ENCODE data around the gene THSD7B. TPM values are rescaled to one million over a fixed set of nuclear protein-coding genes. Genes with fewer than 3 reads are reported as not detected.

Gene THSD7B
- total RNA-seq, 2 donors from 2014 or later = 0.51 to 5.4 TPM

DNA sequence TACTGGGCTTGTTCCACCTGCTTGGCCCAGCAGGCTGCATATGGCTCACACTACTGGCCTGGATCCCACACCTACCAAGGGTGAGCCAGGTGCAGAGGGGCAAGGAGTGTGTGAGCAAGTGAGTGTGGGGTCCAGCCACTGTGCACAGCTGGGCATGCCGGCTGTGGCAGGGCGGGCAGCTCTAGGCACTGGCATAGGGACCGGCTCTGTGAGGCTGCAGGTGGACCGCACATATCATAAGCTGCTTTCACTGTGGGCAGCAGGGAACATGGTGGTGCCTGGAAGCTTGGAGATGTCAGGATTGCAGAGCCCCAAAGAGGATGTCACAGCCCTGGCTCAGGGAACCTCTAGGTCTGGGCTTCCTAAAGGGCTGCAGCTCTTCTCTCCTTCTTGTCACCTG, 154.3 kb downstream of the THSD7B start:
- DNase-seq (ENCODE audit: low spot score) = no peak
- no peak for TF ChIP-seq POLR2AphosphoS5 (IDR thresholded peaks at IDR 0.05)
- no peak for TF ChIP-seq POLR2A (IDR thresholded peaks at IDR 0.05)
- TF ChIP-seq, protein P1, sequence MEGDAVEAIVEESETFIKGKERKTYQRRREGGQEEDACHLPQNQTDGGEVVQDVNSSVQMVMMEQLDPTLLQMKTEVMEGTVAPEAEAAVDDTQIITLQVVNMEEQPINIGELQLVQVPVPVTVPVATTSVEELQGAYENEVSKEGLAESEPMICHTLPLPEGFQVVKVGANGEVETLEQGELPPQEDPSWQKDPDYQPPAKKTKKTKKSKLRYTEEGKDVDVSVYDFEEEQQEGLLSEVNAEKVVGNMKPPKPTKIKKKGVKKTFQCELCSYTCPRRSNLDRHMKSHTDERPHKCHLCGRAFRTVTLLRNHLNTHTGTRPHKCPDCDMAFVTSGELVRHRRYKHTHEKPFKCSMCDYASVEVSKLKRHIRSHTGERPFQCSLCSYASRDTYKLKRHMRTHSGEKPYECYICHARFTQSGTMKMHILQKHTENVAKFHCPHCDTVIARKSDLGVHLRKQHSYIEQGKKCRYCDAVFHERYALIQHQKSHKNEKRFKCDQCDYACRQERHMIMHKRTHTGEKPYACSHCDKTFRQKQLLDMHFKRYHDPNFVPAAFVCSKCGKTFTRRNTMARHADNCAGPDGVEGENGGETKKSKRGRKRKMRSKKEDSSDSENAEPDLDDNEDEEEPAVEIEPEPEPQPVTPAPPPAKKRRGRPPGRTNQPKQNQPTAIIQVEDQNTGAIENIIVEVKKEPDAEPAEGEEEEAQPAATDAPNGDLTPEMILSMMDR (IDR thresholded peaks at IDR 0.05) = no peak
- H3K27me3 ChIP-seq (replicated peaks; ENCODE audit: insufficient read depth) = no peaks in the 10 kb centered on the region
- H3K36me3 ChIP-seq = no peaks in the 10 kb centered on the region
- 100% methylated on average over 4 of the region's 4 CpGs for WGBS
- H3K4me3 ChIP-seq = no peak overlapping the region
- intact Hi-C loops (cut with DNase I) = no loop called here
- no peaks in the 10 kb centered on the region for H3K4me1 ChIP-seq (replicated peaks)
- H3K9me3 ChIP-seq = no peaks in the 10 kb centered on the region
- no peak overlapping the region for H3K27ac ChIP-seq

DNA sequence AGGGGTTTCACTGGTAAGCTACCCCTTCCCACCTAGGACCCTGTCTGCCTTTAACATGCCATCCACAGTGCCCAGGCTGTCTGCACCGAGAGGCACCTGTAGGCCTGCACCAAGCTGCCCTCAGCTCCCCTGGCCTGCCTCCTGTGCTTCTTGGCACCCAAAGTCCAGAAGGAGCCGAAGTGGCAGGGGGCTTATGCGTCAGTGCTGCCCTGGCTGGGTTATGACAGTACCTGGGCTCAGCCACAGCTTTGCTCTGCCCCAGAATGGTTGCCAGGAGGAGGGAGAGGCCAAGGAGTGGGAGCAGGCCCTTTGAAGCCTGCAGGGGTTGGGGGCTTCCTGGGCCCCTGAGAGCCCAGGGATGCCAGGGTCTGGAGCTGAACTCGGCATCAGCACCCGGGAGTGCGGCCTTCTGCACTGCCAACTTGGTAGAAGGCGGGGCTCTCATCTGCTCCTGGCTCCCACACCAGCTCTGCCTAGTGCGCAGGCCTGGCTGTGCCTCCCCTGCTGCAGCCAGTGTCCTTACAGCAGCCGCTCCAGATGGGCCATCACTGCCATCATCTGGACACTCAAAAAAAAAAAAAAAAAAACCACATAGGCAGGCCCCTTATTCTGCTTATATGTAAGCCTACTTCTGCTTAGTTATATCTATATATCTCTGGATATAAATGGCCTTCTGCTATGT, 155.4 kb downstream of the THSD7B start:
- intact Hi-C loops (cut with DNase I) = no loop called here
- no peak for TF ChIP-seq POLR2A (IDR thresholded peaks at IDR 0.05)
- TF ChIP-seq, protein P1 (IDR thresholded peaks at IDR 0.05) = no peak
- TF ChIP-seq POLR2AphosphoS5 (IDR thresholded peaks at IDR 0.05) = no peak
- H3K4me3 ChIP-seq = no peak overlapping the region
- H3K36me3 ChIP-seq = no peaks in the 10 kb centered on the region
- 92% methylated on average over 9 of the region's 9 CpGs for WGBS
- H3K9me3 ChIP-seq = no peaks in the 10 kb centered on the region
- no peak overlapping the region for H3K27ac ChIP-seq
- H3K4me1 ChIP-seq (replicated peaks) = no peaks in the 10 kb centered on the region
- DNase-seq (ENCODE audit: low spot score) = no peak
- H3K27me3 ChIP-seq (replicated peaks; ENCODE audit: insufficient read depth) = no peaks in the 10 kb centered on the region

DNA sequence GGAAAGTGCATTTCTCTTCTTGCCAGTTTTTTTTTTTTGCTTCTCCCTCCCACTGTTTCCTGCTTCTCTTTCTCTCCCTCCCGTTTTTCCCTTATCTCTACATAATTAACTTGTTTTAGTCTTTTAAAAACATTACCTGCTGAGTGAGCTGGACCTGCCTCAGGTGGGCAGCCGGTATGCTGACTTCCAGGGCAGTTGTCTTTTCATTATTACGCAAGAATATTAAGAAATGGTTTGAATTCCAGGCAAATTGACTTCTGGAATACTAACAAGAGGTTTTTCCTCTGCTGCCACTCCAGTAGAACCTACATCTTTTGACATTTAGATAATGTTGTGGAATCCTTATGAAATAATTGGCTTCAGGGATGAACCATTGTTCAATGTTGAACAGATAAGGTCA, 161.8 kb downstream of the THSD7B start:
- intact Hi-C loops (cut with DNase I) = no loop called here
- WGBS = 44% methylated on average over 3 of the region's 3 CpGs
- no peaks in the 10 kb centered on the region for H3K9me3 ChIP-seq
- TF ChIP-seq, protein P1 (IDR thresholded peaks at IDR 0.05) = no peak
- TF ChIP-seq POLR2A (IDR thresholded peaks at IDR 0.05) (no peak), POLR2AphosphoS5 (IDR thresholded peaks at IDR 0.05) (no peak)
- no peaks in the 10 kb centered on the region for H3K36me3 ChIP-seq
- no peak for DNase-seq (ENCODE audit: low spot score)
- no peaks in the 10 kb centered on the region for H3K4me1 ChIP-seq (replicated peaks)
- no peak overlapping the region for H3K27ac ChIP-seq
- H3K27me3 ChIP-seq (replicated peaks; ENCODE audit: insufficient read depth) = no peaks in the 10 kb centered on the region
- no peak overlapping the region for H3K4me3 ChIP-seq

DNA sequence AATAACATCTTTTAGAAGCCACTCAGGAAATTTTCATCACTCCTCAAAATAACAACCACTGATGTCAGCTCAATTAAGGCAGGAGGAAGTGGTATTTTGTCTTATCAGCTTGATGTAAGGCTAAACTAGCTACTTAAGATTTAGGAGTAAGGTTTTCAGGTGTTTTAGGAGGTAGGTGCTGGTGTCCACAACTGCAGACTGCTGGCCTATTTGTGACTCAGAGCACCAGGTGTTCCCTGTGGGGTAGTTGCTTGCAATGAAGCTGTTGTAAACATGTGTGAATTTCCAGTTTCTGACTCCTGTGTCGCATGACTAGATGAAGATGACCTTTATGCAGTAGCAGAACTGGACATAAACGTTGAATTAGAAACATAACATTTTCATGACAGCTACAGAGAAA, 164.2 kb downstream of the THSD7B start:
- Histone ChIP-seq H3K27ac (no peak overlapping the region), H3K36me3 (no peaks in the 10 kb centered on the region), H3K27me3 (replicated peaks; ENCODE audit: insufficient read depth) (no peaks in the 10 kb centered on the region), H3K4me3 (no peak overlapping the region), H3K4me1 (replicated peaks) (no peaks in the 10 kb centered on the region), H3K9me3 (no peaks in the 10 kb centered on the region)
- TF ChIP-seq, protein P1 (IDR thresholded peaks at IDR 0.05) = no peak
- no peak for TF ChIP-seq POLR2AphosphoS5 (IDR thresholded peaks at IDR 0.05)
- TF ChIP-seq POLR2A (IDR thresholded peaks at IDR 0.05) = no peak
- intact Hi-C loops (cut with DNase I) = no loop called here
- WGBS = 73% methylated on average over 2 of the region's 2 CpGs
- no peak for DNase-seq (ENCODE audit: low spot score)

- 61% methylated on average over 3 of the region's 3 CpGs for WGBS
- intact Hi-C loops (cut with DNase I) = no loop called here
- Histone ChIP-seq H3K4me1 (replicated peaks) (no peaks in the 10 kb centered on the region), H3K9me3 (no peaks in the 10 kb centered on the region), H3K4me3 (no peak overlapping the region), H3K36me3 (no peaks in the 10 kb centered on the region), H3K27me3 (replicated peaks; ENCODE audit: insufficient read depth) (no peaks in the 10 kb centered on the region), H3K27ac (no peak overlapping the region)
- DNase-seq (ENCODE audit: low spot score) = no peak
- TF ChIP-seq POLR2AphosphoS5 (IDR thresholded peaks at IDR 0.05) (no peak), POLR2A (IDR thresholded peaks at IDR 0.05) (no peak)
- TF ChIP-seq, protein P1 (IDR thresholded peaks at IDR 0.05) = no peak
Observed at GRCh38 chr2:136932700-136933099, 167.4 kb downstream of the THSD7B start.

Measured in prostate gland (tissue), 2 donors.